Mesodermal cell (in vitro differentiated cells): ENCODE measurements around the gene GARRE1.

Source experiments
- H3K27ac ChIP-seq: 2 replicates; pipeline ENCODE4 v1.7.0; 2013; ENCODE audit warnings: mild to moderate bottlenecking, low read depth, low read length, moderate library complexity; ENCODE audit not compliant: severe bottlenecking
- H3K36me3 ChIP-seq: 2 replicates; pipeline ENCODE4 v1.7.1; 2013; ENCODE audit warnings: mild to moderate bottlenecking, low read length, moderate library complexity; ENCODE audit not compliant: control insufficient read depth, insufficient read depth
- H3K4me1 ChIP-seq: one replicate; pipeline ENCODE4 v1.7.1; 2013; ENCODE audit warnings: mild to moderate bottlenecking, low read length; ENCODE audit not compliant: insufficient read depth, control insufficient read depth, poor library complexity, severe bottlenecking
- H3K4me3 ChIP-seq: 2 replicates; pipeline ENCODE4 v1.7.0; 2013; ENCODE audit warnings: low read length, control low read depth, mild to moderate bottlenecking; ENCODE audit not compliant: insufficient read depth, poor library complexity, severe bottlenecking; ENCODE audit errors: extremely low read depth
- H3K9me3 ChIP-seq: 2 replicates; pipeline ENCODE4 v1.7.1; 2013; ENCODE audit warnings: mild to moderate bottlenecking, low read length, moderate library complexity; ENCODE audit not compliant: control insufficient read depth
- whole genome bisulfite sequencing, 2 experiments: methylation state at CpG; one replicate each; pipeline ENCODE4 v1.1.5; 2013; ENCODE audit warnings: missing lambda C conversion rate in 2 of 2; ENCODE audit not compliant: insufficient coverage in 2 of 2; 5-methylcytosine and 5-hydroxymethylcytosine counted together

The GARRE1 gene

DNA sequence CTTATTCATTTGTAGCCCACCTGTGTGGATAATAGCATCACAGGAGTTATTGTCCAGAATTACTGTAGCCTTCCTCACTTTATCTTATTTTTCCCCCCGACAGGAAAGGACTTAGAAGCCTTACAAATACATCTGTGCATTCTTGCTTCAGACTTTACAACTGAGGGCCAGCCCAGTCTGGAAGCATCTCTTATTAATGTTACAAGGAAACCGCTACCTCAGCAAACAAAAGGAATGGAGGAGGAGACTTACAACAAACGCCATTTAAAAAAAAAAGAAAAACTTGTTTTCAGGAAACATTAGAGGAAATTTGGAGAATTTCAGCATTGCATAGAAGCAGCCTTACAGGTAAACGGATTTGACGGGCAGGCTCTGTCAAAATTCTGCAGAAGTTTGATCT, 45.2 kb downstream of the GARRE1 start:
- Histone ChIP-seq H3K27ac (no peak overlapping the region), H3K4me3 (no peak overlapping the region), H3K9me3 (no peaks in the 10 kb centered on the region), H3K36me3 (peaks cover 54% of the 10 kb centered on the region), H3K4me1 (no peaks in the 10 kb centered on the region)
- WGBS, 2 experiments = 98 to 100% methylated on average over 3 to 5 of the region's 5 CpGs

DNA sequence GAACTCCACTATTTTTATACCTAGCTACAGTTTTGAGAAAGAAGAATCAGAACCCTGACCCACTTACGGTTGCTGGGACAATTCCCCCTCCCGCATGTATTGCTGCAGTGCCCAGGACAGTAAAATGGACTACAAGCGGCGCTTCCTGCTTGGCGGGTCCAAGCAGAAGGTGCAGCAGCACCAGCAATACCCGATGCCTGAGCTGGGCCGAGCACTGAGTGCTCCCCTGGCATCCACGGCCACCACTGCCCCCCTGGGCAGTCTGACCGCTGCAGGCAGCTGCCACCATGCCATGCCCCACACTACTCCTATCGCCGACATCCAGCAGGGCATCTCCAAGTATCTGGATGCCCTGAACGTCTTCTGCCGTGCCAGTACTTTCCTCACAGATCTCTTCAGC, 46.0 kb downstream of the GARRE1 start:
- Histone ChIP-seq H3K36me3 (peaks cover 56% of the 10 kb centered on the region), H3K4me3 (no peak overlapping the region), H3K27ac (no peak overlapping the region), H3K9me3 (no peaks in the 10 kb centered on the region), H3K4me1 (no peaks in the 10 kb centered on the region)
- WGBS, 2 experiments = 92 to 95% methylated on average over 13 of the region's 13 CpGs

DNA sequence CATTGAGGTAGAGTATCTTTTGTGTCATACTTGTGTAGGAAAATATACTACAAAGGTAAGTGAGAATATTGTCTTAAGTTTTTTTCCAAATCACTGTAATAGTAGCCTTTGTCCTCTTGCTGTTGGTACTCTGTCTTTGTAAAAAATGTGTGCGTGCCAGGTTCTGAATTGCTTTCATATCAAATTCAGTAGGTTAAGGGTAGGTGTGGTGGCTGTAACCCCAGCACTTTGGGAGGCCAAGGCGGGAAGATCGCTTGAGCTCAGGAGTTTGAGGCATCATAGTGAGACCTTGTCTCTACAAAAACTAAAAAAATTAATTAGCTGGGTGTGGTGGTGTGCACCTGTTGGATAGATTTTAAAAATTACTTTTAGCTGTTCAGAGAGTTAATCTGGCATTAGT, 46.6 kb downstream of the GARRE1 start:
- Histone ChIP-seq H3K4me1 (no peaks in the 10 kb centered on the region), H3K4me3 (no peak overlapping the region), H3K9me3 (no peaks in the 10 kb centered on the region), H3K27ac (no peak overlapping the region), H3K36me3 (peaks cover 59% of the 10 kb centered on the region)
- 97 to 100% methylated on average over 3 of the region's 3 CpGs for WGBS, 2 experiments
